ENCODE measurements around the gene C16orf54.
"Not testable (repeated sequence)": the region's sequence is repeated elsewhere in the genome, so short reads cannot be mapped to it uniquely, and the experiment has no call there.

Gene C16orf54

DNA sequence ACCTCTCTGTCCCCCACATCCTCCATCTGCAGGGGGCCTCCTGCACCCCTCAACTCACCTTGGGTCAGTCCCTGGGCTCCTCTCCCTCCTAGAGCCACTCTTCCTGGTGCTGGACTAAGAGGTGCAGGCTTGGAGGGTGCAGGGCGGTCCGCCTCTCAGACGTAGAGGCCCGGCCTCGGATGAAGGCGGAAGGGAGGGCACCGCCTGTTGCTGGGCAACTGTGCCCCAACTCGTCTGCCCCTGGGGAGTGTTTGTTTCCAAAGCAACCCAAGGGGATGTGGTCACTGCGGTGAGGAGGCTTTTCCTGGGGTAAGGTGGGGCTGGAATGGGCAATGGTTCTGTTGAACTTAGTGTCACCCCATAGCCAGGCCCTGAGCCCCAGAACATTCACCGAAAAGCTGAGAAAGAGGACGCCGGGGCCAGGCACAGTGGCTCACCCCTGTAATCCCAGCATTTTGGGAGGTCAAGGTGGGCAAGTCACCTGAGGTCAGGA is at the start of gene C16orf54:
C16orf54 (minus strand) TSS at position 138 of the 493 bp plus-strand sequence. CDS start 1,039 bp downstream, outside the sequence.
- peak in 1 of 2 experiments; percentile 24 for DNase-seq

- no peak for DNase-seq
These were observed 48.5 kb upstream of the C16orf54 start for GRCh38 chr16:29794231-29794710.

DNA sequence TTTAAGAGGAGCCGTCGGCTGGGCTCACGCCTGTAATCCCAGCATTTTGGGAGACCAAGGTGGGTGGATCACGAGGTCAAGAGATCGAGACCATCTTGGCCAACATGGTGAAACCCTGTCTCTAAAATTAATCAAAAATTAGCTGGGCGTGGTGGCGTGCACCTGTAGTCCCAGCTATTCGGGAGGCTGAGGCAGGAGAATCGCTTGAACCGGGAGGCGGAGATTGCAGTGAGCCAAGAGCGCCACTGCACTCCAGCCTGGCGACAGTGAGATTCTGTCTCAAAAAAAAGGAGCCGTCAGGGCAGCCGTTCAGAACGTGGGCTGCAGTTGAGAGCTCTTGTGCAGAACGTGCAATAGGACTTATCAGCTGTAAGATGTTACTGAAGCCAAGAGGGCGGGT is 47.4 kb upstream of the C16orf54 start:
- not testable (repeated sequence) for DNase-seq

GRCh38 chr16:29791845-29792807 is 46.3 kb upstream of the C16orf54 start:
- DNase-seq, result no peak

GRCh38 chr16:29790949-29791844 is 45.4 kb upstream of the C16orf54 start:
- DNase-seq, result peak in 1 of 2 experiments; percentile 48

DNA sequence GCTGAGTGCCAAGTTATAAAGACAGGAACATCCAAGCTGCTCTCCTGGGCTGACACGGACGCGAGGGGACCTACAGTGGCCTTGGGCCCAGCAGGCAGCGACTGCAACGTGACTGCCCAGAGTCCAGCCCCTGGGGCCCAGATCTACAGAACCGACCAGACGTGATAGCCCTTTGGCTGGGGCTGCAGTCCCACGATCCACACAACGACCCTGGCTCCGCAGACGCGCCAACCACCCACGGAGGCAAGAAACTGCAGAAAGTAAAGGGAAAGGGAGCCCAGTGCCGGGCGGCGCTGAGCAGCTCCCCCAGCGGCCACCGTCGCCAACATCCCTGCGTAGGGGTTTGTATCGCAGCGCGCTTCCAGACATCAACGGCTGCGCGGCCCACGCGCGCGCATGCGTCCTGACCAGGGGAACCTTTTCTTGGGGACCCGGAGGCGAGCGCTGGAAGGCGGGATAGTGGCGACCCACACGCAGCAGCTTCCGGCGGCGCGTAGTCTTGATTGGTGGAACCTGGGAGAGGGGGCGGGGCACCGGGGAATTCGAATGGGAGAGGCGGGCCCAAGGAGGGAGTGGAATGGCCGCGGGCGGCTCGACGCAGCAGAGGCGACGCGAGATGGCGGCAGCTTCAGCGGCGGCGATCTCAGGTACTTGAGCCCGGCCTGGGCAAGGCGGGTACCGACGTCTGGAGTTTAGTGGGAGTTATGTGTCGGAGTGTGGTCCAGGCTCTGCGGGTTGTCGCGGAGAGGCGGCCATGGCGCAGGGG is 44.6 kb upstream of the C16orf54 start, which contains the start of gene KIF22:
KIF22 (plus strand) TSS at position 569 of the 766 bp plus-strand sequence; CDS start at position 578, 9 bp downstream.
- peak; percentile 94 to 99 for DNase-seq

GRCh38 chr16:29789775-29790182 is 44.0 kb upstream of the C16orf54 start:
- no peak for DNase-seq

GRCh38 chr16:29787155-29787554 is 41.4 kb upstream of the C16orf54 start:
- not testable (repeated sequence) for DNase-seq

- DNase-seq, result no peak
These were observed 39.2 kb upstream of the C16orf54 start for GRCh38 chr16:29784901-29785500.

DNA sequence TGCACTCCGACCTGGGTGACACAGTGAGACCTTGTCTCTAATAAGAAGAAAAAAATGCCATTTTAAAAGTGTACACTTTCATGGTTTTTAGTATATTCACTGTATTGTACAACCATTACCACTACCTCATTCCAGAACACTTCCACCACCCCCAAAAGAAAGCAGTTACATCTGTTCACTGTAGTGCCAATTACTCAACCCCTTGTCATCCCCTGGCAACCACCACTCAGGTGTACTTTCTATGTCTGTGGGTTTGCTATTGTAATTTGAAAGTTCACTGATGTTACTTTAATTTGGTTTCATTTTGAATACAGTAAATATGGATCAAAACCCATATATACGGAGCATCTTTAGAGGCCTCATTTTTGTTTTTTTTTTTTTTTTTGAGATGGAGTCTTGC is 38.4 kb upstream of the C16orf54 start:
- DNase-seq, result no peak

GRCh38 chr16:29783094-29783953 is 37.5 kb upstream of the C16orf54 start:
- DNase-seq, result not testable (repeated sequence)

GRCh38 chr16:29779474-29779873 is 33.7 kb upstream of the C16orf54 start:
- DNase-seq, result no peak

GRCh38 chr16:29777576-29778350 is 32.0 kb upstream of the C16orf54 start, which contains the start of gene ZG16:
TSS of gene ZG16 (plus strand) at chr16:29778256. CDS start at chr16:29779267, 1,011 bp downstream.
- DNase-seq, result no peak

GRCh38 chr16:29775742-29776408 is 30.1 kb upstream of the C16orf54 start:
- DNase-seq, result no peak

- no peak for DNase-seq
These were observed 28.9 kb upstream of the C16orf54 start for GRCh38 chr16:29774730-29775129.

- not testable (repeated sequence) for DNase-seq
These were observed 26.5 kb upstream of the C16orf54 start for GRCh38 chr16:29772330-29772729.

DNA sequence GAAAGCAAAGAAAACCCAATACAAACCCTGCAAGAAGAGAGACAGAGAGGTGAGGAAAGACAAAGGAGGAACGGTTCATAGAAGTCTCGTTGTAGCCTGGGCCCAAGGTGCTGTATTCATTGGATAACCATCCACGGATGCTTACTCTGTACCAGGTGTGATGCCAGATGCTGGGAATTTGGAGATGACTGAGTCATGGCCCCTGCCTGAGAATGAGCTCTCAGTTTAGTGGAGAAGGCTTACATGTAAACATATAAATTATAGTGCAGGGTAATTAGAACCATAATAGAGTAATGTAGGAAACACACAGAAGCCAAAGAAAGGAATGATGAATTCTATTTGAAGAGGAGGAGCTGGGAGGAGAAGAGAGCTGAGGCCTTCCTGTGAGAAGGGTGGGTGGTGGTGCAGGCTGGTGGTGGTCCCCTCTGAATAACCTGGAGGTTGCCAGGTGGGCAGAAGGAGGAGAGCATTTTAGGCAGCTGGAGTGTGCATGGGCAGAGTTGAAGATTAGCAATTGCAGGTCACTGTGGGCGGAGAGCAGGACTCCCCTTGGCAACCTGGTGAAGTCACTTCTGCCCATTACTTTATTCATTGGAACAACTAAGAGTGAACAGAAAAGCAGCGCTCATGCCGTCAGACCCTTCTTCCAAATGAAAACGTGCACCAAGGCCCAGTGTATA is 24.6 kb upstream of the C16orf54 start:
- DNase-seq, result no peak

DNA sequence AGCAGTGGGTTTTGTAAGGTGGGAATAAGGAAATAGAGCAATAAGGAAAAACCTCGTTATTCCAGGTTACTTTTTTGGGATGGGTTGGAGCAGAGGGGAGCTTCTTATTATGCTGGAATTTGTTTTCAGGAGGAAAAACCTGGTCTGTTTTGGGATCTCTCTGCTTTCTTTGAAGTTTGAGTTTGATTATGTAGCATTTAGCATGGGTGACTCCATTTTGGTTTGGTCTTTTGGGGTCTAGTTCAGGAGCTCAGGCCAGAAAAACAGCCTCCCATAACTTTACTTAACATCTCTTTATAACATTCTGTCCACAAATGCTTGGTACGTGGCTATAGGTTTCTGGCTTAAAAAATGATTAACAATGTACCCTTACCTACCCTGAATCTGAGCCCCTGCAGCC is 23.7 kb upstream of the C16orf54 start:
- no peak for DNase-seq

Measured in NCI-H526 (cell line).